Heart left ventricle (tissue), 16 donors: Measurements from ENCODE around the gene FFAR3. TPM values are rescaled to one million over a fixed set of nuclear protein-coding genes. Genes with fewer than 3 reads are reported as not detected.

Source experiments
- ATAC-seq, 4 donors: fragments of 200-7000 bp; cut with Tn5 transposase; one replicate each; pipeline ENCODE4 v1.9.1; 2020 to 2022; ENCODE audit warnings: moderate library complexity in 4 of 4, mild to moderate bottlenecking in 3 of 4, moderate number of reproducible peaks in 1 of 4
- DNase-seq, 5 donors: peaks; one replicate each; pipeline ENCODE4 v3.0.0-alpha.2; 2020
- H3K27ac ChIP-seq, 12 donors: fragments of 200-600 bp; sonication (generic) in 4 of 12; one replicate each; pipeline versions ENCODE4 v1.5.0 to v1.8.0; 2016 to 2022; ENCODE audit warnings: mild to moderate bottlenecking in 2 of 12
- H3K27me3 ChIP-seq, 9 donors: fragments of 200-600 bp; sonication (generic) in 2 of 9; one replicate each; pipeline versions ENCODE4 v1.5.1 to v1.8.0; 2016 to 2022; ENCODE audit warnings: mild to moderate bottlenecking in 3 of 9
- H3K36me3 ChIP-seq, 9 donors: fragments of 200-600 bp; sonication (generic) in 2 of 9; one replicate each; pipeline versions ENCODE4 v1.5.0 to v1.8.0; 2018 to 2022; ENCODE audit warnings: mild to moderate bottlenecking in 2 of 9
- H3K4me1 ChIP-seq, 12 donors: fragments of 200-600 bp; sonication (generic) in 4 of 12; one replicate each; pipeline versions ENCODE4 v1.5.0 to v1.8.0; 2016 to 2022; ENCODE audit warnings: mild to moderate bottlenecking in 3 of 12
- H3K4me3 ChIP-seq, 12 donors: fragments of 200-600 bp; sonication (generic) in 4 of 12; one replicate each; pipeline versions ENCODE4 v1.5.0 to v1.8.0; 2017 to 2022; ENCODE audit warnings: mild to moderate bottlenecking in 9 of 12, moderate library complexity in 4 of 12
- H3K9me3 ChIP-seq, 12 donors: fragments of 200-600 bp; sonication (generic) in 4 of 12; one replicate each; pipeline versions ENCODE4 v1.5.0 to v1.8.0; 2016 to 2022; ENCODE audit warnings: mild to moderate bottlenecking in 1 of 12
- POLR2A ChIP-seq, 2 donors: fragments of 450-650 bp; IDR thresholded peaks; one replicate each; pipeline ENCODE4 v1.6.1; 2017; ENCODE audit warnings: antibody characterized with exemption in 2 of 2, mild to moderate bottlenecking in 2 of 2, moderate library complexity in 2 of 2
- WGBS, 4 donors: extraction: QIAGEN DNeasy Blood & Tissue Kit in 2 of 4; methylation state at CpG; one replicate each; pipeline versions ENCODE4 v1.1.5 to v1.1.7; 2013 to 2018; 5-methylcytosine and 5-hydroxymethylcytosine counted together
- intact Hi-C, 10 donors: fragments of 100-400 bp; cut with DNase I; formaldehyde crosslinking; loops; one replicate each; pipeline versions ENCODE4 v1.11.1 to v1.14.2; 2022
- polyA plus RNA-seq, 2 donors: library from polyadenylated mRNA; stranded (reverse); fragments of 200-250 nt; gene quantifications; one replicate each; pipeline ENCODE4 v1.2.3, GENCODE V29; 2013
- total RNA-seq, 9 donors: library from RNA; depleted of rRNA in 2 of 9; stranded (reverse); fragments of >200 nt in 2 of 9; fragmentation: NEBNext Ultra II Directional in 3 of 9; extraction: Animal tissue kit (Norgen Biotek cat#: 25700) in 3 of 9; gene quantifications; one replicate each; pipeline versions ENCODE4 v1.1.0 to v1.2.4, GENCODE V29; 2016 to 2023
- TF ChIP-seq, protein P1 (sequence below), 12 donors: fragments of 200-600 bp; sonication (generic) in 4 of 12; IDR thresholded peaks; one replicate each; pipeline versions ENCODE4 v1.5.0 to v1.8.0; 2018 to 2022; ENCODE audit warnings: antibody characterized with exemption in 12 of 12, mild to moderate bottlenecking in 5 of 12
- donor health status: ischemic (EF 13 %, LVEDD 7.1; RV severe dilation, severe dysfunction).
- donor health status: healthy with polysubstance abuse.
- donor health status: DM: no; HTN: yes; CAD: no.
- donor health status: DM: no; HTN: no; CAD: no.
- donor health status: ischemic (EF 25% LVEDD 6.9; RV normal size, moderate dysfunction).
- donor health status: ischemic (EF 25% LVEDD 5.7; RV mildly dilated, moderate dysfunction).
- donor health status: healthy.
- donor health status: DM: yes; HTN: yes; CAD: no.
- donor health status: ischemic (EF 35%, LVEDD 5.7; RV mildly dilated, moderate dysfunction).
- donor health status: nonischemic (EF 11% LVEDD 7.7; RV severe dilation, severe dysfunction).
- donor health status: DM: yes; HTN: yes; CAD: no.
- donor health status: PGD.
- donor health status: ischemic (EF 29% LVEDD 5.4; RV normal size, mild dysfunction).
- donor health status: nonischemic (EF 23%, LVEDD 6.1; RV moderate dilation, normal function).

FFAR3 gene
- total and polyA plus RNA-seq, 11 donors: 0.11 to 0.96 (median 0.15) TPM; not detected in 8

DNA sequence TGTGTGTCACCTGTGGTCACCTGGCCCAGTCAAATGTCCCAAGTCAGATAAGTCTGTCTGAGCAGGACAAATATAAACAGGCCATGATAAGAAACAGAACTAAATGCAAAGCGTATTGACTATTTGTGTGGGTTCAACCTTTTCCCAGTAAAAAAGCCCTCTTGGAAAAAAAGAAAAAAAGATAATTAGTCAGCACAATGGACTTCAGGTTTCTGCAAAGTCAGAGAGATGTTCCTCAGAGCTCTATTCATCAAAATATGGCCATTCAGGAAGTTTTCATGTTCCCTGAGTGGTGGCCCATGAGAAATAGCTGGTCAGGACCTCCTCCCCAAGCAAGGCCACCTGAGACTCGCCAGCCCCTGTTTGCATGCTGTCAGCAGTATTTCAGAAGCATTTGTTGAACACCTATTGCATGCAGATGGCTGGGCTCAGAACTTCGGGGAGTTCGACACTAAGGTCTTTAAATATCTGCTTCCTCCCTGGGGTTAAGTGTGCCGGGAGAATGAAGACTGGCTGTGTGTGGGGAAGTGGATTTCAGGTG lies 2.7 kb downstream of the FFAR3 start:
- Histone ChIP-seq H3K36me3 (no peaks in the 10 kb centered on the region), H3K9me3 (no peaks in the 10 kb centered on the region), H3K27ac (no peak overlapping the region), H3K4me1 (peaks cover 0 to 11% (median 3%) of the 10 kb centered on the region in 12 donors), H3K27me3 (peaks cover 0 to 5% (median 0%) of the 10 kb centered on the region in 9 donors), H3K4me3 (no peak overlapping the region)
- WGBS, 4 donors: 37 to 60% (median 50%) methylated on average over 5 of the region's 5 CpGs
- ATAC-seq (no peak), DNase-seq (no peak)
- intact Hi-C loops: no loop called here
- no peak for TF ChIP-seq POLR2A (IDR thresholded peaks at IDR 0.05)
- TF ChIP-seq, protein P1, sequence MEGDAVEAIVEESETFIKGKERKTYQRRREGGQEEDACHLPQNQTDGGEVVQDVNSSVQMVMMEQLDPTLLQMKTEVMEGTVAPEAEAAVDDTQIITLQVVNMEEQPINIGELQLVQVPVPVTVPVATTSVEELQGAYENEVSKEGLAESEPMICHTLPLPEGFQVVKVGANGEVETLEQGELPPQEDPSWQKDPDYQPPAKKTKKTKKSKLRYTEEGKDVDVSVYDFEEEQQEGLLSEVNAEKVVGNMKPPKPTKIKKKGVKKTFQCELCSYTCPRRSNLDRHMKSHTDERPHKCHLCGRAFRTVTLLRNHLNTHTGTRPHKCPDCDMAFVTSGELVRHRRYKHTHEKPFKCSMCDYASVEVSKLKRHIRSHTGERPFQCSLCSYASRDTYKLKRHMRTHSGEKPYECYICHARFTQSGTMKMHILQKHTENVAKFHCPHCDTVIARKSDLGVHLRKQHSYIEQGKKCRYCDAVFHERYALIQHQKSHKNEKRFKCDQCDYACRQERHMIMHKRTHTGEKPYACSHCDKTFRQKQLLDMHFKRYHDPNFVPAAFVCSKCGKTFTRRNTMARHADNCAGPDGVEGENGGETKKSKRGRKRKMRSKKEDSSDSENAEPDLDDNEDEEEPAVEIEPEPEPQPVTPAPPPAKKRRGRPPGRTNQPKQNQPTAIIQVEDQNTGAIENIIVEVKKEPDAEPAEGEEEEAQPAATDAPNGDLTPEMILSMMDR (IDR thresholded peaks at IDR 0.05): no peak

DNA sequence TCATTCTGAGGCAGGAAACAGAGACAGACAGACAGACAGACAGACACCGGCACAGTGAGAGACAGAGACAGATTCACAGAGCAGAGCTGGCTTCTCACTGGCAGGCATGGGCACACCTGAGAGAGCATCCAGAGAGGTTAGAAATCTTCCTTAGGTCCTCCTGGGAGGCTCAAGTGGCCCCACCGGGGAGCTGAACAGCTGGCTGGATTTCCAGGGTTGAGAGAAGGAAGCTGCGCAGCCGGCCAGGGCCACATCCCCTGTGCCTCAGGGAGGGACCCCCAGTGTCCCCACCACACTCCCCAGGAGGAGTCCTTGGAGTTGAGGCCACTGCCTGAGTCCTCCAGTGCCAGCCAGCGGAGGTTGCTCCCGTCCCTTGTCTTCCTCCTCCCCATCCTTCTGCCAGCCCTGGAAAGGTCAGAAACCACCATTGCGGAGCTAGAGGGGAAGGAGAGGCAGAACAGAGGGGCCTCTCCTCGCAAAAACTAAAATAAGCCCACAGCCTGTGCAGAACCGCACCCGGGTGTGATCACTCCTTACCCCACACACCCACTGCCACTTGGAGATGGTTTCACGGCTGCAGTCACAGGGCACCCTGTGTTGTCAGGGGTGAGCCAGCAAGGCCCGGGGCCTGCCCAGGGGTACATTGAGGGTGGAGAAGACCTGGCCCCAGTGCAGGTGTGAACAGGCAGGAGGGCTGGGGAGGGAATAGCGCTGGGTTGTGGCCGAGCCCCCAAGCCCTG lies 4.2 kb downstream of the FFAR3 start:
- Histone ChIP-seq H3K9me3 (no peaks in the 10 kb centered on the region), H3K36me3 (no peaks in the 10 kb centered on the region), H3K4me1 (peaks cover 0 to 10% (median 3%) of the 10 kb centered on the region in 12 donors), H3K27me3 (peaks cover 0 to 4% (median 0%) of the 10 kb centered on the region in 9 donors), H3K4me3 (no peak overlapping the region), H3K27ac (no peak overlapping the region)
- WGBS, 4 donors: 67 to 87% (median 78%) methylated on average over 12 to 14 of the region's 14 CpGs
- ATAC-seq (no peak), DNase-seq (no peak)
- TF ChIP-seq, protein P1 (IDR thresholded peaks at IDR 0.05): no peak
- TF ChIP-seq POLR2A (IDR thresholded peaks at IDR 0.05): no peak
- intact Hi-C loops: no loop called here

DNA sequence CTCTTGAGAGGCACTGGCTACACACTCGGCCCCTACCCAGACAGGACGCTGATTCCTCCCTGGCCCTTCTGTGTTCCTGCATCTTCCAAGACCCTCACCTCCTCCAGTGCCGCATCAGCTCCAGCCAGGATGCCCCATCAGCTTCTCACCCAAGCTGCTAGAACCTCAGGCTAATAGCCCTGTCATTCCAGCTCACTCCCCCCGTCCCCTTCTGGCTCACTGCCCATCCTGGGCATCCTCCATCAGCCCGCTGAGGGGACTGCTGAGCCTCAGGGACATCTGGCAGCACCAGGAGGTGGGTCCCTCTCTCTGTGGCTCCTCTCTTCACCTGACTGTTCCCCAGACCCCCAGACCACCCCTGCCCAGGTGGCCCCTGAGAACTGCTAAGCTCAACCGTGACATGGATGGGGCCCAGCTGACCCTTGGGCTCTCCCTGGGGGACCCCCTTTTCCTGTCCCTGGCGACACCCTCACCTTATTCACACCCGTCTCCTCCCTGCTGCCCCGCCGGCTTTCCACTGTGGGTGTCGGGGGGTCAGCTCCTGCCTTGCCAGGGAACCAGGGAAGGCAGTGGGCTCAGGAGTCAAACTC lies 4.8 kb downstream of the FFAR3 start:
- Histone ChIP-seq H3K27ac (no peak overlapping the region), H3K36me3 (no peaks in the 10 kb centered on the region), H3K4me1 (peaks cover 0 to 3% (median 1%) of the 10 kb centered on the region in 12 donors), H3K4me3 (no peak overlapping the region), H3K9me3 (no peaks in the 10 kb centered on the region), H3K27me3 (peaks cover 0 to 4% (median 0%) of the 10 kb centered on the region in 9 donors)
- WGBS, 4 donors: 77 to 86% (median 83%) methylated on average over 9 to 11 of the region's 11 CpGs
- TF ChIP-seq POLR2A (IDR thresholded peaks at IDR 0.05): no peak
- TF ChIP-seq, protein P1 (IDR thresholded peaks at IDR 0.05): no peak
- ATAC-seq: no peak
- DNase-seq: no peak
- intact Hi-C loops: no loop called here

DNA sequence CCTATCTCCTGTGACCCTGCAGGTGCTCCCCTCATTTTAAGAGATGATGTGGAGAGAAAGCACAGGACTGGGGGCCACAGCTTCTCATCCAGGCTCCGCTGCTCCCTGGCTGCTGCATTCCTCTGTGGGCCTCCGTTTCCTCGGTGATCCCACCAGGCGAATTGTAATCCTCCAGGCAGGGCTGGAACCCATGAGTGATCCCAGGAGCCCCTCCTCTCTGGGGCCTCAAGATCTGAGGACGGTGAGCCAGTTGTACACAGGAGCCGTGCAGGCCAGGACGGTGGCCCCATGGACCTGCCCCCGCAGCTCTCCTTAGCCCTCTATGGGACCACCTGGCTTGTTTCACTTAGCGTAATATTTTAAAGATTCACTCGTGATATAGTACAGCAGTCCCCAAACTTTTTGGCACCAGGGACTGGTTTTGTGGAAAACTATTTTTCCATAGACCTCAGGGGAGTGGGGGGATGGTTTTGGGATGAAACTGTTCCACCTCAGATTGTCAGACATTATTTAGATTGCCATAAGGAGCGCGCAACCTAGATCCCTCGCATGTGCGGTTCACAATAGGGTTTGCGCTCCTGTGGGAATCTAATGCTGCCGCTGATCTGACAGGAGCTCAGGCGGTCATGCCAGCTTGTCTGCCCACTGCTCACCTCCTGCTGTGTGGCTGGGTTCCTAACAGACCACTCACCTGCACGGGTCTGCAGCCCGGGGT lies 5.6 kb downstream of the FFAR3 start:
- 87 to 91% (median 90%) methylated on average over 18 to 19 of the region's 19 CpGs for WGBS, 4 donors
- DNase-seq (no peak), ATAC-seq (no peak)
- Histone ChIP-seq H3K27me3 (peaks cover 0 to 4% (median 0%) of the 10 kb centered on the region in 9 donors), H3K27ac (no peak overlapping the region), H3K36me3 (no peaks in the 10 kb centered on the region), H3K4me1 (no peaks in the 10 kb centered on the region), H3K4me3 (no peak overlapping the region), H3K9me3 (no peaks in the 10 kb centered on the region)
- intact Hi-C loops: no loop called here
- no peak for TF ChIP-seq POLR2A (IDR thresholded peaks at IDR 0.05)
- TF ChIP-seq, protein P1 (IDR thresholded peaks at IDR 0.05): no peak
